GM21717 (cell line): ENCODE data around the gene SIRT7.

ENCODE experiments used
- ATAC-seq: cut with Tn5 transposase; IDR thresholded peaks from one replicate; pipeline ENCODE4 v1.9.1; 2021; ENCODE audit warnings: mild to moderate bottlenecking, moderate library complexity; ENCODE audit not compliant: unreplicated experiment

The SIRT7 gene

DNA sequence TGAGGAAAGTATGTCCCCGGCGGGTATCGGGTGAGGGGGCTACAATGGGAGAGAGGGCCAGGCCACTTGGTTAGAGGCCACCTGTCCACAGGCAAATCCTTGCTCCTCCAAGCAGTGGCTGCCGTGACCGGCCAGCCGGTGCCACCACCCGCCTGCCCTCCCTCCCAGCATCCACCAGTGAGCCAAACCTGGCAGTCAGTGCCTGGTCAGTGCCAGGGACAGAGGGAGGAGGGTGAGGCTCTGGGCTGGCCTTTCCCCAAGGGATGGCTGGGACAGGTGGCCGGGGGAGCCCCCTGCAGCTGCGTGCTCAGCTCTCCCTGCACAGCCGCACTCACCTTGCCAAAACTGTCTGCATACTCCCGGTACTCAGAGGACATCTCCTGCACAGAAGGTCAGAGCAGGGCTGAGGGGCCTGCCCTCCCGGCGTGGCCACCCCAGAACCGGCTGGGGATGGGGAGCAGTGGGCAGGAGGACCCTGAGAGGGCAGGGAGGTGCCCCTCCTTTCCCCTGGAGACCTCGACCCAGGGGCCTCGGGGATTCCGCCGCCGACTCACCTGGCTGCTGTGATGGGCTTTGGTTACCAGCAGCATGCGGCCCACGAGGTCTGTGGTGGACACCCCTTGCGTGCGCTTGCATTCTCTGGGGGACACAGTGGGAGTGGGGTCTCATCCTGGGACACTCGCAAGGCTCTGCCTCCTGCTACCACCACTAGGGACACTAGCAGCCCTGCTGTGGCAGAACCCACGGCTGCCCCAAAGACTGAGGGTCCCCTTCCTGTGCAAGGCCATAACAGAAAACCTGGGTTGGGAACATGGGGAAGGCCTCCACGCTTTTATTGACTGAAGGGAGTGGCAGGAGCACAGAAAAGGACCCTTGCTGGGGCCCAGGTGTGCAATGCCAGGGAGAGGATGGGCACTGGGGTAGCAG lies 10.5 kb downstream of the SIRT7 start:
- no peak for ATAC-seq

GRCh38 chr17:81906476-81907218 lies 11.3 kb downstream of the SIRT7 start:
- ATAC-seq, result no peak

DNA sequence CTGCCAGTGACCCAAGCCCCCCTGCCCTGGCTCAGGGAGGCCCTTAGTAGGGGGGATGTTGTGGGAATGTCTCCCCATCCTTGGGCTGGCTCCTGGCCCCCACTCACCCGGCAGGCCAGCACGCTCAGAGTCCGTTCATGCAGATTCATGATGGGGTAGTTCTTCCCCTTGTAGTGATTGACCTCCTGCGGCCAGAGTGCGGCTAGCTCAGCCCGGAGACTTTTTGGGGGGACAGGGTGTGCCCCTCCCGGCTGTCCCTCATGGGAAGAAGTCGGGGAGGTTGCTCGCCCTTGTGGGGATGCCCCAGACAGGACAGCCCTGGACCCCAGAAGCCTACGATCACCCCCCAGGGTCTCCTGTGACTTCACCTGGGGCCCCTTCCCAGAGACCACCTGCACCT lies 12.0 kb downstream of the SIRT7 start:
- ATAC-seq, result no peak

- no peak for ATAC-seq
Measured at GRCh38 chr17:81905424-81905875, 12.5 kb downstream of the SIRT7 start.

DNA sequence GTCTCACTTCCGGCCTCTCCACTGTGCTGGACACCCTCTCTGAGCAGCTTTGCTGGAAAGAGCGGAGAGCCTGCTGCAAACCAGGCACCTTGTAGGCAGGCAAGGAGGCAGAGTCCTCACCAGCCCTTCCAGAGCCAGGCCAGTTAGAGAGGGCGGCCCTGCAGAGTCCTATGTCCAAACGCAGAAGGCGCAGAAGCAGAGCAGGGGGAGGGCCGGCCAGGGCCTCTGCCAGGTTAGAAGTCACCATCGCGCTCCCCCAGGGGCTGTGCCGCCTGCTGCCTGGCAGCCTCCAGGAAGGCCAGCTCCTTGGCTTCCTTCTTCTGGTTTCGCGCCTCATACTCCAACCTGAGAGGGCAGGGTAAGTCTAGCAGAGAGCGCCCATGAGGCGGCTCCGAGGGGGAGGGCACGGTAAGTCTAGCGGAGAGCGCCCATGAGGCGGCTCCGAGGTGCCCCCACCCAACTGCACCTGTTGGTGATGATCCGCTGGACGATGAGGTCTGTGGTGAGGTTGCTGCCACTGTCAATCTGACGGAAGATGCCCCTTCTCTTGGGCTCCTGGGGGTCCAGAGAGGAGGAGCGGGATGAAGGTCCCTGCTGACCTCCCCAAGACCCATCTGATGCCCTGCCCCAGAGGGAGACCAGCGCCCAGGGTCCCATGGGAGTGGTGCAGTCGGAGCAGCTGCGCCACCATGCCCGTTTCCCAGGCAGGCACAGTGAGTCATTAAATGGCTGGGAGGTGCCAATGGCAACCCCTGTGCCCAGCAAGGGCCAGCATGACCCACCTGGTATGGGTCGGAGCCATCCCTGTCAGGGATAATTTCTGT lies 13.2 kb downstream of the SIRT7 start:
- ATAC-seq, result no peak

GRCh38 chr17:81903896-81904599 lies 13.9 kb downstream of the SIRT7 start:
- no peak for ATAC-seq

DNA sequence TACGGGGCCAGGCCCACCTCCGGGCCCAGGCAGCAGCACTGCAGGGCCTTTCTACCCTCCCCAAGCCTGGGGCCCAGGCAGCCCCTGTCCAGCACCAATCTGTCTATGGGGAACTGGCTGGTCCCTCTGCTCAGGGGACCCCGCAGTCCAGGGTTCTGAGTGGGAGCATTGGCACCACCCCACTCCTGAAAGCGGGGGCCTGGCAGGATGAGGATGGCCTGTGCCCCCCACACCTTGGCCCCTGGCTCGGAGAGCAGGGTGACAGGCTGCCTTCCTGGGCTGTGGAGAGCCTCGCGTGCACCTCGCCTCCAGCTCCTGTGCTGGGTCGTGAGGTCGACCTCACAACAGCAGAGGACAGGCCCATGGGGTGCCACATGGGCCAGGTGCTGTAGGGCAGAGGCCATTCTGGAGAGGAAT lies 14.6 kb downstream of the SIRT7 start:
- no peak for ATAC-seq

DNA sequence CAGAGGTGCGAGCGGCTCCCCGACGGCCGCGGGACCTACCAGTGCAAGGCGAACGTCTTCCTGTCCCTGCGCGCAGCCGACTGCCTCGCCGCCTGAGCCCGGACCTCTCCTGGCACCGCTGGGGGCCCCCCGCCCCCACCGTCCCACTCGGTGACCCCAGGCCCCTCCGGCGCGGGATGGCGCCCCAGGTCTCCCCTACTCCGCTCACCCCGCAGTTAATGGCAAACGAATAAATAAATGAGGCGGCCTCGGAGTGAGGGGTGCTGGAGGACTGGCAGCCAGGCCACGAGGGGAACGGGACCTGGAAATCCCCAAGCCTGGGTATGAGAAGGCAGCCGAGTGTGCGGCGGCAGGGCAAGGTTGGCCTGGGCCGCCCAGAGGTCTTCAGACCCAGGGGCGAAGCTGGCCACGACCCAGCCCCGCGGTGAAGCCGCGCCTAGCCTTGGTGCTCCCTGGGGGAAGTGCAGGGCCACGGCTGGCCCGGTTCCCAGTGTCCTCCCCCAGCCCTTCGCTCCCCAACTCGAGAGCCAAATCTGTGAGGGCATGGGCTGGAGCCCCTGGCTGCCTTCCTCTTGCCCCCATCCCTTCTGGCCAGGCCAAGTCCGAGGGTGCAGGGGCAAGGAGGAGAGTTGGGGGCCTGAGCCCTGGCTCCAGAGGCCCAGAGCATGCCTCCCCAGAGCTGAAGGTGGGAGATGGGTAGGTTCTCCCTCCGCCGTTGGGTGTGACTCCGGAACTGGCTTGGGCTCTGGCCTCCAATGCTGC lies 15.1 kb downstream of the SIRT7 start:
- ATAC-seq, result no peak

DNA sequence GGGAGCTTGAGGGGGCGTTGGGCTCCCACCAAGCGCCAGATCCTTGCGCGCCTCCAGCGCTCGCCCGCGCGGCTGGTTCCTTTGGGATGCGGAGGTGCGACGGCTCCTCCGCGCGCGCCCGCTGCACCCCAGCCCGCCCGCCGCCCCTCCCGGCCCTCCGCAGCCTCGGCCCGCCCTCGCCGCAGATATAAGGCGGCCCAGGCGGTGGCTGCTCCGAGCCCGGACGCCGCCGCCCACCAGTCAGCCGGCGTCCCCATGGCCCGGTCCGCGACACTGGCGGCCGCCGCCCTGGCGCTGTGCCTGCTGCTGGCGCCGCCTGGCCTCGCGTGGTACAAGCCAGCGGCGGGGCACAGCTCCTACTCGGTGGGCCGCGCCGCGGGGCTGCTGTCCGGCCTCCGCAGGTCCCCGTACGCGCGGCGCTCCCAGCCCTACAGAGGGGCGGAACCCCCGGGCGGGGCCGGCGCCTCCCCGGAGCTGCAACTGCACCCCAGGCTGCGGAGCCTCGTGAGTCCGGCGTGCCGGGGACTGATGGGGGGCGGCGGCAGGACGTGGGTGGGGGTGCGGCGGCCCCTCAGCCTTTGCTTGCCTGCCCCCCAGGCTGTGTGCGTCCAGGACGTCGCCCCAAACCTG lies 15.8 kb downstream of the SIRT7 start, which contains the start of gene NPB:
TSS of gene NPB (plus strand) at position 216 of the 630 bp plus-strand sequence. CDS start at position 256, 40 bp downstream.
- ATAC-seq, result no peak

DNA sequence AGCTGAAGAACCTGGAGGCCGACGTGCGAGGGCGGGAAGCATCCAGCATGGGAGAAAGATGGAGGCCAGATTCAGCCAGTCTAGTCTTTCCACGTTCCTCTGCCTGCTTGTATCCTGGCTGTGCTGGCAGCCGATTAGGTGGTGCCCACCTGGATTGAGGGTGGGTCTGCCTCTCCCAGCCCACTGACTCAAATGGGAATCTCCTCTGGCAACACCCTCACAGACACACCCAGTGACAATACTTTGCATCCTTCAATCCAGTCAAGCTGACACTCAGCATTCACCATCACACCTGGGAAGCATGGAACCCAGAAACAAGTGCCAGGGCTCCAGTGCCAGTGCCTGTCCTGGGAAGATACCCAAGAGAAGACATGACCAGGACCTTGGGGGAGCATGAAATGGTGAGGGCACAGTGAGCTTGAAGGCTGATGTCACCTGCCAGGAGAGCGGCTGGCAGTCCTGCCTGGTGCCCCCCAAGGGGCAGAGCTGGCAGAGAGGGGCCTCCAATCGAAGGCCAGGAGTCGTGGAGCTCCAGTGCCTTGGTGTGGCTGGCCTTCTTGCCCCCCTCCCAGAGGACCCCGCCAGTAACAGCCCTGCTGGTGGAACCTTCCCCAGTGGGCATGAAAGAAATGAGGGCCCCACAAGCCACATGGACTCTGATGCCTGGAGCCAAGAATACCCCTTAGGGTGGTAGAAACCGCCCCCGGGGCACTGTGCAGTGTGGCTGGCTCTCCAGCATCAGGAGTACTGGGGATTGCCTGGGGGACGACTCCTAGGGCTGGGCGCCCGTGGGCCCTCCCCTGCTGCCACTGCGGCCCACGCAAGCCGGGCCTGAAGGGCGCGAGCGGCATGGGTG lies 16.6 kb downstream of the SIRT7 start:
- ATAC-seq, result no peak

DNA sequence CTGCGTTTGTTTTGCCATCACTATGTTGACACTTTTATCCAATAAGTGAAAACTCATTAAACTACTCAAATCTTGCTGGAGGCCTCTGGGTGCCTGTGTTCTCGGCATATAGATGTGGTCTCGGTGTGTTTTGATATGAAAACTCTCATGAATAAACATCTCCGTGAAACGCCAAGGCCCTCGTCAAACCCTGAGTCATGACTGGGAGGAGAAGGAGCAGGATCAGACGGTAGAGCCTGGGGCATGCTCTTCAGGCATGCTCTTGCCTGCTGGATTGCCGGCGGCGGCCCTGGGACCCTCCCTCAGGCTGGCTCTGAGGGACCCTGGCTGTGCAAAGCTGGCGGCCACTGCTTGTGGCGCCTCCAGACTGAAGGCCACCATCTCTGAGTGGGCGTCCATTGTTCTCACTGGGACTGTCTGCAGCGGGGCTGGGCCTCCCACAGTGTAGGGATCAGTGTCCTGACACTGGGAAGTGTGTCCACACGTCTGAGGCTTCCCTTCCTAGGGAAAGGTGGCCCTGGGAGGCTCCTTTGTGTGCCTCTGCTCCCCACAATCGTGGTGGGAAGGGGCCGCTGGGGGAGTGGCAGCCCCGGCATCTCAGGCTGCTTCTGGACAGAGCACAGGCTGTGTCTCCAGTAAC lies 17.7 kb downstream of the SIRT7 start:
- ATAC-seq, result no peak

DNA sequence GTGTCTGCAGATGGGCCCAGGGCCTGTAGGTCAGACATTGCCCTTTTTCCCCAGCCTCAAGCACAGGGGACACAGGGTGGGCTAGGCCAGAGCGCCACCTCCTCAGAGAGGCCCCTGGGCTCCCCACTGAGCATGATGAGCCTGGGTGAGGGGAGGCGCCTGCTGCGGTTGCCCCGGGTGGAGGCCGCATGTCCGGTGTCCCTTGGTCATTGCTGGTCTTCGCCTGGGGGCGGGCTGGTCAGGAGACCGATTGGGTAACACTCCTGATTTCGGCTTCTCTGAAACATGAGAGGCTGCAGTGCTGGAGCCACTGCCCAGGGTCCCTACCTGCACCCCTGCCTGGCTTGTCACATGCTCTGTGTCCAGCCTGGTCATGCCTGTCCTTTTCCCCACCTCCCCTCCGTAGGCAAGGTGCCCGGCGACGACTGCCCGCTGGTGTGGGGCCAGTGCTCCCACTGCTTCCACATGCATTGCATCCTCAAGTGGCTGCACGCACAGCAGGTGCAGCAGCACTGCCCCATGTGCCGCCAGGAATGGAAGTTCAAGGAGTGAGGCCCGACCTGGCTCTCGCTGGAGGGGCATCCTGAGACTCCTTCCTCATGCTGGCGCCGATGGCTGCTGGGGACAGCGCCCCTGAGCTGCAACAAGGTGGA lies 18.3 kb downstream of the SIRT7 start:
- ATAC-seq, result no peak

DNA sequence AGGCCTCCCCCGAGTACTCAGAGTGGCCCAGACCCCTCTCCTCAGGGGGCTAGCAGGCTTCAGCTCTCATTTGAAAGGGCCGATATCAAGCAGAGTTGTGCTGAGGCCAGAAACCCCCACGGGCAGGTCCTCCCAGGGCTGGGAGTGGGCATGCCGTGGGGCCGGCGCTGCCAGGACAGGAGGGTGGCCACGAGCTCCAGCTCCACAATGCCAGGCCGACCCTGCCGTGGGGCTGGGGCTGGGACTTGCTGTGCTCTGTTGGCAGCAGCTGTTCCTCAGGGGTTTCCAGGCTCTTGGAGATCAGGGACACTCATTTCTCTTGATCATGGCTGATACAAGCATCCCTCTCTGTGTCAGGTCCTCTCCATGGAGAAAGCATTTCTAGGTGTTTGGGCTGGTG lies 19.1 kb downstream of the SIRT7 start:
- ATAC-seq, result no peak

GRCh38 chr17:81898029-81898866 lies 19.7 kb downstream of the SIRT7 start:
- ATAC-seq, result no peak

GRCh38 chr17:81895400-81895799 lies 22.6 kb downstream of the SIRT7 start:
- ATAC-seq, result no peak

DNA sequence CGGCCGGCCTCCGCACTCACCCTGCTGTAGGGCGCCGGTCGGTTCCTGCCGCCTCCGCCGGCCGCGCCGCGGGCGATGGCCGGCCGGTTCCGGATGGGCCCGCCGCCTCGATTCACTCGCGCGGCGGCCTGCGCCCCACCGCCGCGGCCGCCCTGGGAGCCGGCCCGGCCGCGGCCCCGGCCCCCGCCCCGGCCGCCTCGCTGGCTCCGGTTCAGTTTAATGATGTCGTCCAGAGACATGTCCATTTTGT lies 26.7 kb downstream of the SIRT7 start:
- peak; percentile 23 for ATAC-seq
